ENCODE results near the gene SLC38A6. TPM values are rescaled to one million over a fixed set of nuclear protein-coding genes. Genes with fewer than 3 reads are reported as not detected.

The SLC38A6 gene
- polyA plus RNA-seq, 1 donor from 2014 or later = 31.9 TPM

DNA sequence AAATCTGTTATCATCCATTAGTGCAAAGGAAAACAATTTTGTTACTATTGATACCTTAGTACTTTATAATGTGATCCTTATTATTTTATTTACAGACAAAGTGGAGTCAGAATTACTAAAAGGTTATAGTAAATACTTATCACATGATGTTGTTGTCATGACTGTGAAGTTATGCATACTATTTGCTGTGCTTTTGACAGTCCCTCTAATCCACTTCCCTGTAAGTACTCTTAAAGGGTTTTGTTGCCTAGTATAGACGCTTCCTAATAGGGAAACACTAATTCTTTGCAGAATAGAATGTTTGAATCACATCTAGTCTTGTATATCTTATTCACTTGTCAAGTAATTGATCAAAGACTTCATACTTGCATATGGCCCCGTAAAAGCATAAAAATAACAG, 69.4 kb downstream of the SLC38A6 start:
- H3K79me2 ChIP-seq (replicated peaks; ENCODE audit: insufficient read depth, low read length) = no peaks in the 10 kb centered on the region
- H3K27me3 ChIP-seq (ENCODE audit: insufficient read depth, low read depth, low read length) = no peaks in the 10 kb centered on the region
- no peaks in the 10 kb centered on the region for H3F3A ChIP-seq (ENCODE audit: insufficient read depth, low read length, poor library complexity, severe bottlenecking)
- H3K36me3 ChIP-seq (ENCODE audit: insufficient read depth, low read length) = no peaks in the 10 kb centered on the region
- no peaks in the 10 kb centered on the region for H4K20me1 ChIP-seq (ENCODE audit: insufficient read depth)
- H3K4me2 ChIP-seq (ENCODE audit: low read length) = no peak overlapping the region
- no peak overlapping the region for H3K9ac ChIP-seq (ENCODE audit: low read length)
- no peak overlapping the region for H3K27ac ChIP-seq (ENCODE audit: low read length)
- H3K9me2 ChIP-seq (ENCODE audit: insufficient read depth, low read length) = no peaks in the 10 kb centered on the region
- no peaks in the 10 kb centered on the region for H3K9me3 ChIP-seq (ENCODE audit: low read length)
- H3K4me3 ChIP-seq (ENCODE audit: low read length) = no peak overlapping the region
- TF ChIP-seq EZH2 (IDR thresholded peaks at IDR 0.05; ENCODE audit: borderline replicate concordance, insufficient read depth, low read length, poor library complexity, severe bottlenecking) (no peak), POLR2AphosphoS5 (IDR thresholded peaks at IDR 0.05) (no peak), RAD21 (conservative IDR thresholded peaks at IDR 0.05) (no peak), MXI1 (conservative IDR thresholded peaks at IDR 0.05; ENCODE audit: poor library complexity, severe bottlenecking) (no peak)
- no peak overlapping the region for H2AFZ ChIP-seq (ENCODE audit: low read depth, low read length)

DNA sequence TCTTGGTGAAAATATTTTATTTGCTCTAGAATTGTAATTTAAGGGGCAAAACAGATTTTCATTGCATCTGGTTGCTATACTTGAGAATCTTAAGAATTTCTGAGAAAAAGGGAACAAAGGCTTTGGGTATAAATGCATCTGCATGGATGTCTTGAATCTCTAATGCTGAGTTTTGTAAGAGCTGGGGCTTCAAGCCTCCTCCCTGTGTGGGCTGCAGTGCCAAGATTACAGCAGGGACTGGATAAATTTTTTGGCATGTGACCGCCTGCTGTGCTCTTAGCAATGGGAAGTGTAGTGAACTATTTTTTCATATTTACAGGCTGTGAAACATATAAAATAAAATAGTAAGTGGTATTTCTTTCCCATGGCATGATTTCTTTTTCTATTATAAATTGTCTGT, 70.0 kb downstream of the SLC38A6 start:
- Histone ChIP-seq H3K27ac (ENCODE audit: low read length) (no peak overlapping the region), H3K4me3 (ENCODE audit: low read length) (no peak overlapping the region), H3F3A (ENCODE audit: insufficient read depth, low read length, poor library complexity, severe bottlenecking) (no peaks in the 10 kb centered on the region), H3K4me2 (ENCODE audit: low read length) (no peak overlapping the region), H3K27me3 (ENCODE audit: insufficient read depth, low read depth, low read length) (no peaks in the 10 kb centered on the region), H3K79me2 (replicated peaks; ENCODE audit: insufficient read depth, low read length) (no peaks in the 10 kb centered on the region), H3K9me2 (ENCODE audit: insufficient read depth, low read length) (no peaks in the 10 kb centered on the region), H2AFZ (ENCODE audit: low read depth, low read length) (no peak overlapping the region), H3K9me3 (ENCODE audit: low read length) (no peaks in the 10 kb centered on the region), H3K9ac (ENCODE audit: low read length) (no peak overlapping the region), H3K36me3 (ENCODE audit: insufficient read depth, low read length) (no peaks in the 10 kb centered on the region), H4K20me1 (ENCODE audit: insufficient read depth) (no peaks in the 10 kb centered on the region)
- TF ChIP-seq MXI1 (conservative IDR thresholded peaks at IDR 0.05; ENCODE audit: poor library complexity, severe bottlenecking) (no peak), SMC3 (conservative IDR thresholded peaks at IDR 0.05; ENCODE audit: poor library complexity) (no peak), EZH2 (IDR thresholded peaks at IDR 0.05; ENCODE audit: borderline replicate concordance, insufficient read depth, low read length, poor library complexity, severe bottlenecking) (no peak), POLR2AphosphoS5 (IDR thresholded peaks at IDR 0.05) (no peak)
- TF ChIP-seq, protein P1, sequence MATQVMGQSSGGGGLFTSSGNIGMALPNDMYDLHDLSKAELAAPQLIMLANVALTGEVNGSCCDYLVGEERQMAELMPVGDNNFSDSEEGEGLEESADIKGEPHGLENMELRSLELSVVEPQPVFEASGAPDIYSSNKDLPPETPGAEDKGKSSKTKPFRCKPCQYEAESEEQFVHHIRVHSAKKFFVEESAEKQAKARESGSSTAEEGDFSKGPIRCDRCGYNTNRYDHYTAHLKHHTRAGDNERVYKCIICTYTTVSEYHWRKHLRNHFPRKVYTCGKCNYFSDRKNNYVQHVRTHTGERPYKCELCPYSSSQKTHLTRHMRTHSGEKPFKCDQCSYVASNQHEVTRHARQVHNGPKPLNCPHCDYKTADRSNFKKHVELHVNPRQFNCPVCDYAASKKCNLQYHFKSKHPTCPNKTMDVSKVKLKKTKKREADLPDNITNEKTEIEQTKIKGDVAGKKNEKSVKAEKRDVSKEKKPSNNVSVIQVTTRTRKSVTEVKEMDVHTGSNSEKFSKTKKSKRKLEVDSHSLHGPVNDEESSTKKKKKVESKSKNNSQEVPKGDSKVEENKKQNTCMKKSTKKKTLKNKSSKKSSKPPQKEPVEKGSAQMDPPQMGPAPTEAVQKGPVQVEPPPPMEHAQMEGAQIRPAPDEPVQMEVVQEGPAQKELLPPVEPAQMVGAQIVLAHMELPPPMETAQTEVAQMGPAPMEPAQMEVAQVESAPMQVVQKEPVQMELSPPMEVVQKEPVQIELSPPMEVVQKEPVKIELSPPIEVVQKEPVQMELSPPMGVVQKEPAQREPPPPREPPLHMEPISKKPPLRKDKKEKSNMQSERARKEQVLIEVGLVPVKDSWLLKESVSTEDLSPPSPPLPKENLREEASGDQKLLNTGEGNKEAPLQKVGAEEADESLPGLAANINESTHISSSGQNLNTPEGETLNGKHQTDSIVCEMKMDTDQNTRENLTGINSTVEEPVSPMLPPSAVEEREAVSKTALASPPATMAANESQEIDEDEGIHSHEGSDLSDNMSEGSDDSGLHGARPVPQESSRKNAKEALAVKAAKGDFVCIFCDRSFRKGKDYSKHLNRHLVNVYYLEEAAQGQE (IDR thresholded peaks at IDR 0.05; ENCODE audit: borderline replicate concordance) = no peak
- TF ChIP-seq, protein P2, sequence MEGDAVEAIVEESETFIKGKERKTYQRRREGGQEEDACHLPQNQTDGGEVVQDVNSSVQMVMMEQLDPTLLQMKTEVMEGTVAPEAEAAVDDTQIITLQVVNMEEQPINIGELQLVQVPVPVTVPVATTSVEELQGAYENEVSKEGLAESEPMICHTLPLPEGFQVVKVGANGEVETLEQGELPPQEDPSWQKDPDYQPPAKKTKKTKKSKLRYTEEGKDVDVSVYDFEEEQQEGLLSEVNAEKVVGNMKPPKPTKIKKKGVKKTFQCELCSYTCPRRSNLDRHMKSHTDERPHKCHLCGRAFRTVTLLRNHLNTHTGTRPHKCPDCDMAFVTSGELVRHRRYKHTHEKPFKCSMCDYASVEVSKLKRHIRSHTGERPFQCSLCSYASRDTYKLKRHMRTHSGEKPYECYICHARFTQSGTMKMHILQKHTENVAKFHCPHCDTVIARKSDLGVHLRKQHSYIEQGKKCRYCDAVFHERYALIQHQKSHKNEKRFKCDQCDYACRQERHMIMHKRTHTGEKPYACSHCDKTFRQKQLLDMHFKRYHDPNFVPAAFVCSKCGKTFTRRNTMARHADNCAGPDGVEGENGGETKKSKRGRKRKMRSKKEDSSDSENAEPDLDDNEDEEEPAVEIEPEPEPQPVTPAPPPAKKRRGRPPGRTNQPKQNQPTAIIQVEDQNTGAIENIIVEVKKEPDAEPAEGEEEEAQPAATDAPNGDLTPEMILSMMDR (IDR thresholded peaks at IDR 0.05; ENCODE audit: poor library complexity, severe bottlenecking) = no peak

DNA sequence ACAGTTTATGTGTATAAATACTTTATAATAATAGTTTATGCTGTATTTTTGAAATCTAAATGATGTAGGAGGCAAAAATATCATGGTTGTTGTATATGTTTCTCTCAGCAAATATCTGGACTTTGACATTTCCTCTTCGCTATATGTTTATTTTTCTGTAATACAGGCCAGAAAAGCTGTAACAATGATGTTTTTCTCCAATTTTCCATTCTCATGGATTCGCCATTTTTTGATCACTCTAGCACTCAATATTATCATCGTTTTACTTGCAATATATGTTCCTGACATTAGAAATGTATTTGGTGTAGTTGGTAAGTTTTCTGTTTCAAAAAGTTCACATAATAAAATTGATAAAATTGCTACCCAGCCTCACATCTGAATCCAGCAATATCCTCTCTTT, 70.6 kb downstream of the SLC38A6 start:
- H2AFZ ChIP-seq (ENCODE audit: low read depth, low read length) = no peak overlapping the region
- H3K27me3 ChIP-seq (ENCODE audit: insufficient read depth, low read depth, low read length) = no peaks in the 10 kb centered on the region
- no peaks in the 10 kb centered on the region for H3K9me3 ChIP-seq (ENCODE audit: low read length)
- H3K4me3 ChIP-seq (ENCODE audit: low read length) = no peak overlapping the region
- TF ChIP-seq RAD21 (conservative IDR thresholded peaks at IDR 0.05) (no peak), POLR2AphosphoS5 (IDR thresholded peaks at IDR 0.05) (no peak), EP300 (conservative IDR thresholded peaks at IDR 0.05; ENCODE audit: poor library complexity, severe bottlenecking) (no peak), EZH2 (IDR thresholded peaks at IDR 0.05; ENCODE audit: borderline replicate concordance, insufficient read depth, low read length, poor library complexity, severe bottlenecking) (no peak), SMC3 (conservative IDR thresholded peaks at IDR 0.05; ENCODE audit: poor library complexity) (no peak), MXI1 (conservative IDR thresholded peaks at IDR 0.05; ENCODE audit: poor library complexity, severe bottlenecking) (no peak), TAF1 (IDR thresholded peaks at IDR 0.05; ENCODE audit: low read depth) (no peak)
- TF ChIP-seq, protein P1 (IDR thresholded peaks at IDR 0.05; ENCODE audit: borderline replicate concordance) = no peak
- TF ChIP-seq, protein P2 (IDR thresholded peaks at IDR 0.05; ENCODE audit: poor library complexity, severe bottlenecking) = no peak
- no peaks in the 10 kb centered on the region for H3F3A ChIP-seq (ENCODE audit: insufficient read depth, low read length, poor library complexity, severe bottlenecking)
- H3K79me2 ChIP-seq (replicated peaks; ENCODE audit: insufficient read depth, low read length) = no peaks in the 10 kb centered on the region
- no peaks in the 10 kb centered on the region for H3K9me2 ChIP-seq (ENCODE audit: insufficient read depth, low read length)
- H4K20me1 ChIP-seq (ENCODE audit: insufficient read depth) = no peaks in the 10 kb centered on the region
- H3K27ac ChIP-seq (ENCODE audit: low read length) = no peak overlapping the region
- H3K9ac ChIP-seq (ENCODE audit: low read length) = no peak overlapping the region
- H3K4me2 ChIP-seq (ENCODE audit: low read length) = no peak overlapping the region
- no peaks in the 10 kb centered on the region for H3K36me3 ChIP-seq (ENCODE audit: insufficient read depth, low read length)

Data from neural cell (in vitro differentiated cells).